ENCODE measurements around the gene GZMB.
"Not testable (repeated sequence)": the region's sequence is repeated elsewhere in the genome, so short reads cannot be mapped to it uniquely, and the experiment has no call there.

The GZMB gene

DNA sequence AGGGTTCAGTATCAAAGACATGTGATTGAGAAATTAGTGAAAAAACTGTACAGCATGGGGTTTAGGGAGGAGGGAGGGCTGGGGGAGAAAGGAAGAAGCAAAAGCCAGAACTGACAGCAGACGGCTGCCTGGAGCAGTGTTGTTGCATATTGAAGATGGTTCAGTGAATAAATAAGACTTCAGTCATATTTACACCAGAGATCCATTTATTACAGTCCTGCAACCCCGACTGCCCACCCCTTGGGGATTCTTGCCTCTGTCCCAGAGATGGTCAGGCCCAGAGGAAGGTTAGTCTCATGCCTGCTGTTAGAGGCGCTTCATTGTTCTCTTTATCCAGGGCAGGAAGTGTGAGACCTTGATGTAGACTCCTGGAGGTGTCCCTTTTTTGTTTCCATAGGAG is 27.7 kb downstream of the GZMB start:
- DNase-seq (ENCODE audit: low read depth): no peak
- no peak overlapping the region for H3K4me3 ChIP-seq (ENCODE audit: low read depth, low read length)
- TF ChIP-seq, protein P1, sequence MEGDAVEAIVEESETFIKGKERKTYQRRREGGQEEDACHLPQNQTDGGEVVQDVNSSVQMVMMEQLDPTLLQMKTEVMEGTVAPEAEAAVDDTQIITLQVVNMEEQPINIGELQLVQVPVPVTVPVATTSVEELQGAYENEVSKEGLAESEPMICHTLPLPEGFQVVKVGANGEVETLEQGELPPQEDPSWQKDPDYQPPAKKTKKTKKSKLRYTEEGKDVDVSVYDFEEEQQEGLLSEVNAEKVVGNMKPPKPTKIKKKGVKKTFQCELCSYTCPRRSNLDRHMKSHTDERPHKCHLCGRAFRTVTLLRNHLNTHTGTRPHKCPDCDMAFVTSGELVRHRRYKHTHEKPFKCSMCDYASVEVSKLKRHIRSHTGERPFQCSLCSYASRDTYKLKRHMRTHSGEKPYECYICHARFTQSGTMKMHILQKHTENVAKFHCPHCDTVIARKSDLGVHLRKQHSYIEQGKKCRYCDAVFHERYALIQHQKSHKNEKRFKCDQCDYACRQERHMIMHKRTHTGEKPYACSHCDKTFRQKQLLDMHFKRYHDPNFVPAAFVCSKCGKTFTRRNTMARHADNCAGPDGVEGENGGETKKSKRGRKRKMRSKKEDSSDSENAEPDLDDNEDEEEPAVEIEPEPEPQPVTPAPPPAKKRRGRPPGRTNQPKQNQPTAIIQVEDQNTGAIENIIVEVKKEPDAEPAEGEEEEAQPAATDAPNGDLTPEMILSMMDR (conservative IDR thresholded peaks at IDR 0.05; ENCODE audit: low read depth, low read length): no peak

DNA sequence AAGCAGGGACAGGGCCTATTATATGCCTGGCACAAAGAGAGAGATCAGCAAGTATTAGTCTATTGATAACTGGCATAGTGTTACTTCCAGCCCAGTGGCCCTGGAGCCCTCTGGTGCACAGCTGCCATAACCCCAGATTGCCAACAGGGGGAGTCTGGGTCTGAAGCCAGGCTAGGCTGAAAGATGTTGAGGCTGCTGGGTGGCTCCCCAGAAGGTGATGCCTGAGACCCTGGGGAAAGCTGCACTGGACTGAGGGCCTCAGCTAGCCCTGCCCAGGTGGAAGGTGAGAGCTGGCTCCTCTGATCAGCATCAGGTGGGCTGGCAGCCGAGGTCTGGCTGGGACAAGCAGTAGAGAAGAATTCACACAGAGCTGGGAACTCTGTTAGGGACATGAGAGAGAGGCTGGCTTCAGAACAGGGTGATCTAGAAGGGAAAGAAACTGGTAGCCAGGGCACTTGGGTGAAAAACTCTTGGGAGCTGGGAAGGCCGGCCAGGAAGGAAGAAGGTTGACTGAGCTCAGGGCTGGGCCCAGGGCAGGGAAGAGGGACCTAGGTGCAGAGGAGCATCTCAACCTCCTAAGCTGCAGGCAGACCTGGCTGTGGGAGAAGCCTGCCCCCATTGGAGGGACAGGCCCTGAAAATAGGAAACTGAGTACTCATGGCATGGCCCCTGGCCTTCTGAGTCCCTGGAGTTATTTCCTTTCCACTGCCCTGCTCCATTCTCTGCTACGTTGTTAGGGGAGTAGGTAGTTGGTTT is 28.4 kb downstream of the GZMB start:
- DNase-seq (ENCODE audit: low read depth): no peak
- no peak overlapping the region for H3K4me3 ChIP-seq (ENCODE audit: low read depth, low read length)
- TF ChIP-seq, protein P1 (conservative IDR thresholded peaks at IDR 0.05; ENCODE audit: low read depth, low read length): peak; percentile 11

DNA sequence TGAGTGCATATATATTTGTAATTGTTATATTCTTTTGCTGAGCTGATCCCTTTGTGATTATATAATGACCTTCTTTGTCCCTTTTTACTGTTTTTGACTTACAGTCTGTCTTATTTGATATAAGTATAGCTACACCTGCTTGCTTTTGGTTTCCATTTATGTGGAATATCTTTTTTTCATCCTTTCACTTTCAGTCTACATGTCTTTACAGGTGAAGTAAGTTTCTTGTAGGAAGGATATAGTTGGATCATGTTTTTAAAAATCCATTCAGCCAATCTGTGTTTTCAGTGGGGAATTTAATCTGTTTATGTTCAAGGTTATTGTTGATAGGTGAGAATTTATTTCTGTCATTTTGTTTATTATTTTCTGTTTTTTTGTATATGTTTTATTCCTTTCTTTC is 36.6 kb downstream of the GZMB start:
- TF ChIP-seq, protein P1 (conservative IDR thresholded peaks at IDR 0.05; ENCODE audit: low read depth, low read length): no peak
- DNase-seq (ENCODE audit: low read depth): no peak
- no peak overlapping the region for H3K4me3 ChIP-seq (ENCODE audit: low read depth, low read length)

DNA sequence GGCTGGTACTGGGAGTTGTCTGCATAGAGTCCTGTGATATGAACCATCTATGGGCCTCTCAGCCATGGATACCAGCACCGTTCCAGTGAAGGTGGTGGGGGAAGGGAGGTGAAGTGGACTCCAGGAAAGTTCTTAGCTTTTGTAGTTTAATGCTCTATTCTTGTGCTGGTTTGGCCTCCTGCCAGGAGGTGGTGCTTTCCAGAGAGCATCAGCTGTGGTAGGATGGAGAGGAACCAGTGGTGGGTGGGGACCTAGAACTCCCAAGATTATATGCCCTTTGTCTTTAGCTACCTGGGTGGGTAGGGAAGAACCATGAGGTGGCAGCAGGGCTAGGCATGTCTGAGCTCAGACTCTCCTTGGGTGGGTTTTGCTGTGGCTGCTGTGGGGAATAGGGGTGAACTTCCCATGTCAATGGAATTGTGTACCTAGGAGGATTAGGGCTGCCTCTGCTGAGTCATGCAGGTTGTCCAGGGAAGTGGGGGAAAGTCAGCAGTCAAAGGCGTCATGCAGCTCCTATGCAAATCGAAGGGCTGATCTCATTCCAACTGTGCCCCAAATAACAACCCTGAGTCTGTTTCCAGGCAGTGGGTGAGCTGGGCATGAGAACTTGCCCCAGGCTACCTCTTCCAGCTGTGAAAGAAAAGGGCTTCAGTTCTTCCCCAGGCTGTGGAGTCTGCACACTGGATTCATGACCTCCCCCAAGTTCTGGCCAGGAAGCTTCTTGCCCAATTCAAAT is 38.7 kb downstream of the GZMB start:
- DNase-seq (ENCODE audit: low read depth): no peak
- no peak overlapping the region for H3K4me3 ChIP-seq (ENCODE audit: low read depth, low read length)
- TF ChIP-seq, protein P1 (conservative IDR thresholded peaks at IDR 0.05; ENCODE audit: low read depth, low read length): no peak

DNA sequence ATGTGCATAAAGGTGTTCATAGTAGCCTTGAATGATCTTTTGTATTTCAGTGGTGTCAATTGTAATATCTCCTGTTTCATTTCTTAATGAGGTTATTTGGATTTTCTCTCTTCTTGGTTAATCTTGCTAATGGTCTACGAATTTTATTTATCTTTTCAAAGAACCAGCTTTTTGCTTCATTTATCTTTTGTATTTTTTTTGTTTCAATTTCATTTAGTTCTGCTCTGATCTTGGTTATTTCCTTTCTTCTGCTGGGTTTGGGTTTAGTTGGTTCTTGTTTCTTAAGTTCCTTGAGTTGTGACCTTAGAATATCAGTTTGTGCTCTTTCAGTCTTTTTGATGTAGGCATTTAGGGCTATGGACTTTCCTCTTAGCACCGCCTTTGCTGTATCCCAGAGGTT is 43.0 kb downstream of the GZMB start:
- H3K4me3 ChIP-seq (ENCODE audit: low read depth, low read length): not testable (repeated sequence)

DNA sequence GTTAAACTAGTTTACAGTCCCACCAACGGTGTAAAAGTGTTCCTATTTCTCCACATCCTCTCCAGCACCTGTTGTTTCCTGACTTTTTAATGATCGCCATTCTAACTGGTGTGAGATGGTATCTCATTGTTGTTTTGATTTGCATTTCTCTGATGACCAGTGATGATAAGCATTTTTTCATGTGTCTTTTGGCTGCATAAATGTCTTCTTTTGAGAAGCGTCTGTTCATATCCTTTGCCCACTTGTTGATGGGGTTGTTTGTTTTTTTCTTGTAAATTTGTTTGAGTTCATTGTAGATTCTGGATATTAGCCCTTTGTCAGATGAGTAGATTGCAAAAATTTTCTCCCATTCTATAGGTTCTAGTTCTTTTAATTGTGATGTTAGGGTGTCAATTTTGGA is 49.6 kb downstream of the GZMB start:
- H3K4me3 ChIP-seq (ENCODE audit: low read depth, low read length); DNase-seq (ENCODE audit: low read depth): not testable (repeated sequence)

More for the DNA sequence above, 43.0 kb downstream of the GZMB start:
- DNase-seq (ENCODE audit: low read depth): not testable (repeated sequence)

All from choroid plexus epithelial cell (primary cell).